Tibial artery (tissue), 4 donors: Measurements from ENCODE around the gene THAP2.

Source experiments
- DNase-seq, 2 donors: peaks; one replicate each; pipeline ENCODE4 v3.0.0-alpha.2; 2019
- H3K27ac ChIP-seq, 2 donors: fragments of 200-600 bp; sonication (generic) in 1 of 2; 1 replicate in 1 of 2; 2 replicates in 1 of 2; pipeline ENCODE4 v1.5.1; 2018 to 2019; ENCODE audit warnings: mild to moderate bottlenecking in 1 of 2
- H3K27me3 ChIP-seq, 2 donors: fragments of 200-600 bp; sonication (generic) in 1 of 2; one replicate each; pipeline versions ENCODE4 v1.5.1 to v1.6.0; 2016 to 2019
- H3K36me3 ChIP-seq, 3 donors: fragments of 200-600 bp; sonication (generic) in 2 of 3; one replicate each; pipeline ENCODE4 v1.5.1; 2016 to 2019; ENCODE audit warnings: mild to moderate bottlenecking in 2 of 3
- H3K4me1 ChIP-seq, 4 donors: fragments of 200-600 bp; sonication (generic) in 2 of 4; 1 replicate in 3 of 4; 2 replicates in 1 of 4; pipeline ENCODE4 v1.5.1; 2016 to 2019
- H3K4me3 ChIP-seq, 2 donors: fragments of 200-600 bp; sonication (generic) in 1 of 2; 1 replicate in 1 of 2; 2 replicates in 1 of 2; pipeline ENCODE4 v1.5.1; 2018 to 2019; ENCODE audit warnings: mild to moderate bottlenecking in 2 of 2
- H3K9me3 ChIP-seq, 3 donors: fragments of 200-600 bp; sonication (generic) in 1 of 3; one replicate each; pipeline ENCODE4 v1.5.1; 2016 to 2019
- CTCF ChIP-seq, 2 experiments: fragments of 200-600 bp in 1 of 2; fragments of 450-650 bp in 1 of 2; IDR thresholded peaks; one replicate each; pipeline ENCODE4 v1.5.1; 2017 to 2019; ENCODE audit warnings: antibody characterized with exemption in 2 of 2, mild to moderate bottlenecking in 1 of 2, moderate library complexity in 1 of 2
- intact Hi-C: fragments of 100-400 bp; cut with DNase I; formaldehyde crosslinking; loops from one replicate; pipeline ENCODE4 v1.15.0; 2023; ENCODE audit warnings: low total_unique reads

The THAP2 gene

DNA sequence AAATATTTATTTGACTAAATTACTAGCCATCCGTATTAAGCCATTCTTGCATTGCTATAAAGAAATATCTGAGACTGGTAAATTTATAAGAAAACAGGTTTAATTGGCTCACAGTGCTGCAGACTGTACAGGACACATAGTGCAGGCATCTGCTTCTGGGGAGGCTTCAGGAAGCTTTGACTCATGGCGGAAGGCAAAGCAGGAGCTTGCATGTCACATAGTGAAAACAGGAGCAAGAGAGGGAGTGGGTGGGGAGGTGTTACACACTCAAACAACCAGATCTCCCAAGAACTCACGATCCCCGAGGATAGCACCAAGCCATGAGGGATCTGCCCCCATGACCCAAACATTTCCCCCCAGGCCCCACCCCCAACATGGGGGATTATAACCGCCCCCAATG is 63.9 kb downstream of the THAP2 start:
- Histone ChIP-seq H3K4me3 (no peak overlapping the region), H3K4me1 (no peaks in the 10 kb centered on the region), H3K27ac (no peak overlapping the region), H3K9me3 (no peaks in the 10 kb centered on the region), H3K36me3 (no peaks in the 10 kb centered on the region), H3K27me3 (no peaks in the 10 kb centered on the region)
- intact Hi-C loops: no loop called here
- no peak for TF ChIP-seq CTCF (IDR thresholded peaks at IDR 0.05)
- DNase-seq: no peak
